LNCaP clone FGC (cell line): Measurements from ENCODE around the gene OR8J1.

ENCODE experiments used
- DNase-seq: peaks from one replicate; pipeline ENCODE4 v3.0.0-alpha.2; 2011; ENCODE audit warnings: low read depth
- H3K4me3 ChIP-seq: 2 replicates; pipeline ENCODE4 v1.5.1; 2011; ENCODE audit warnings: mild to moderate bottlenecking, low read depth, low read length, control low read depth
- TF ChIP-seq, protein P1 (sequence below): IDR thresholded peaks from 2 replicates; pipeline ENCODE4 v1.5.1; 2012; ENCODE audit warnings: mild to moderate bottlenecking; ENCODE audit not compliant: control insufficient read depth, insufficient read depth; ENCODE audit errors: extremely low read depth

The OR8J1 gene, protein sequence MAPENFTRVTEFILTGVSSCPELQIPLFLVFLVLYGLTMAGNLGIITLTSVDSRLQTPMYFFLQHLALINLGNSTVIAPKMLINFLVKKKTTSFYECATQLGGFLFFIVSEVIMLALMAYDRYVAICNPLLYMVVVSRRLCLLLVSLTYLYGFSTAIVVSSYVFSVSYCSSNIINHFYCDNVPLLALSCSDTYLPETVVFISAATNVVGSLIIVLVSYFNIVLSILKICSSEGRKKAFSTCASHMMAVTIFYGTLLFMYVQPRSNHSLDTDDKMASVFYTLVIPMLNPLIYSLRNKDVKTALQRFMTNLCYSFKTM

DNA sequence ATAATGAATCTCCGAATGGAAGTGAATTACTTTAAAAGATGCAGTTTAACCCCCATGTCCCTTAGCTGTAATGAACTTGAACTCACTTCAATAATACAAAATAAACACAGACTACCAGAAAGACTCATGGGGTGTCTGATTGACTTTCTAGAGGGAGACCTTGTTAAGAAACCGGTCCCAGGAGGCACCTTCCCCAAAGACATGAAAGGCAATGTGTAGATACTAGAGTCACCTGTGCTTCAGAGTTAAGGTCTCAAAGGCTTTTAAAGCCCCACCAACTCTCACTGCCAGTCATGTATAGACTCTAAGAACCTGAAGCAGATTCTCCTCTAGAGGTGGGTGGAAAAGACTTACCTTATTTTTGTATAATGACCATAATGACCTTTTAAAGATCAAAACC is at the start of gene OR8J1:
Gene OR8J1 (plus strand): TSS at position 301 of the 400 bp plus-strand sequence. CDS start 5,956 bp downstream, outside the sequence.
- TF ChIP-seq, protein P1, sequence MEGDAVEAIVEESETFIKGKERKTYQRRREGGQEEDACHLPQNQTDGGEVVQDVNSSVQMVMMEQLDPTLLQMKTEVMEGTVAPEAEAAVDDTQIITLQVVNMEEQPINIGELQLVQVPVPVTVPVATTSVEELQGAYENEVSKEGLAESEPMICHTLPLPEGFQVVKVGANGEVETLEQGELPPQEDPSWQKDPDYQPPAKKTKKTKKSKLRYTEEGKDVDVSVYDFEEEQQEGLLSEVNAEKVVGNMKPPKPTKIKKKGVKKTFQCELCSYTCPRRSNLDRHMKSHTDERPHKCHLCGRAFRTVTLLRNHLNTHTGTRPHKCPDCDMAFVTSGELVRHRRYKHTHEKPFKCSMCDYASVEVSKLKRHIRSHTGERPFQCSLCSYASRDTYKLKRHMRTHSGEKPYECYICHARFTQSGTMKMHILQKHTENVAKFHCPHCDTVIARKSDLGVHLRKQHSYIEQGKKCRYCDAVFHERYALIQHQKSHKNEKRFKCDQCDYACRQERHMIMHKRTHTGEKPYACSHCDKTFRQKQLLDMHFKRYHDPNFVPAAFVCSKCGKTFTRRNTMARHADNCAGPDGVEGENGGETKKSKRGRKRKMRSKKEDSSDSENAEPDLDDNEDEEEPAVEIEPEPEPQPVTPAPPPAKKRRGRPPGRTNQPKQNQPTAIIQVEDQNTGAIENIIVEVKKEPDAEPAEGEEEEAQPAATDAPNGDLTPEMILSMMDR = no peak
- no peak within 1 kb of the TSS for H3K4me3 ChIP-seq
- no peak for DNase-seq

DNA sequence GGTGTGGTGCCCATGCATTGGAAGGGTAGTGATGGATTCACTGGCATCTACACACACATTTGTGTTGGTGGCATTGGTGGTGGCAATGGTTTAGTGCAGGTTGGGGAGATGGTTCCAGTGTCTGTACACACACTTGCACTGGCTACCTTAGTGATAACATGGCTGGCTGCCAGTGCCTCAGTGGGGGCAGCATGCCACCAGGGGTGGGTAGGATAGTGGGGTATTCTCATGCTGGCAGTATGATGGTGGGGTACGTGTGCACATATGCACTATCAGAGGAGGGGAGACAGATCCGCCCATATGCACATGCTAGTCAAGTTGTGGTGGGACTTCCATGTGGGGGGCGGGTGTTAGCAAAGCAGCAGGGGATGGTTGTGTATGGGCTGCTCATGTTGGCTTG is 46.3 kb upstream of the OR8J1 start:
- TF ChIP-seq, protein P1 = no peak
- no peak for DNase-seq

DNA sequence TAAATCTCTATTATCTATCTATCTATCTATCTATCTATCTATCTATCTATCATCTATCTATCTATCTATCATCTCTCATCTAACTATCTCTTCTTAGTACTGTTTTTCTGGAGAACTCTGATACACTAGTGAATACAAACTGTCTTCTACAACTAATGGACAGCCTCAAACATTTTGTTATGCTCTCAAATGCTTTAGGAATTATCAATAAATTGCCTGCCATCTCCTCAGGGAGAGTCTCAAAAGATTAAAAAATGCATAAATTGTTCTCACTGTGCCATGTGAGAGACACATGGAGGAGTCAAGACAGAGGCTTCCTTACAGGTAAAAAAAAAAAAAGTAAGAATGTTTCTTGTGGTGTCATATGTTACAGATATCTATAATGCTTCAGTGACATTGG is 39.2 kb upstream of the OR8J1 start, which contains the start of gene OR8K3:
Gene OR8K3 (plus strand): TSS at position 301 of the 400 bp plus-strand sequence. CDS start 3,163 bp downstream, outside the sequence.
- no peak for DNase-seq
- TF ChIP-seq, protein P1 = no peak
- H3K4me3 ChIP-seq = no peak within 1 kb of the TSS

More for the DNA sequence above, 46.3 kb upstream of the OR8J1 start:
- H3K4me3 ChIP-seq = no peak overlapping the region

DNA sequence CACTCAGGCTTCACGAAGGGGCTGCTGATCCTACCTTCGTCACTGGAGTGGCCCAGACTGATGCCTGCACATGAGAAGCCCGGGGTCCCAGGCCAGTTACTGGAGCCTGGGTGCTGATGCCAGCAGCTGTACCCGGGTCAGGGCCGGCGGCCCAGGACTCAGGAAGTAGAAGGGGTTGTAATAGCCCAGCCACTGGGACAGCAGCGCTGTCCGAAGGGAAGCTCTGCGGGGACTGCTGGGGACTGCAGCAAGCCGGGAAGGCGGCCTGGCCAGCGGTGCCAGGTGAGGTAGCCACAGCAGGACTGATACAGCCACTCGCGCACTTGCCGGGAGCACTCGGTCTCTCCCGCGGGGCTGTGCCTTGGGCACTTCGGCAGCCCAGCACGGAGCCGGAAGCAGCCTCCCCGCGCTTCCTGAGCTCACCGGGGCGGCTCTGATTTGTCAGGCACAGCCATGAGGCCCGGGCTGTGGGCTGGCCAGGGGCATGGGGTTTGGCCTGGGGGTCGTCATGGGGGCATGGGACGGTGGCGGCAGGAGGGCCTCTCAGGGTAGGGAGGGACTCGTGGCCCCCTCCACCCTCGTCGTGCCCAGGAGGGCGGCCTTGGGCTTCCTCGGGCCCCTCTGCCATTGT is 22.1 kb upstream of the OR8J1 start:
- H3K4me3 ChIP-seq = no peak overlapping the region
- TF ChIP-seq, protein P1 = no peak
- DNase-seq = no peak

DNA sequence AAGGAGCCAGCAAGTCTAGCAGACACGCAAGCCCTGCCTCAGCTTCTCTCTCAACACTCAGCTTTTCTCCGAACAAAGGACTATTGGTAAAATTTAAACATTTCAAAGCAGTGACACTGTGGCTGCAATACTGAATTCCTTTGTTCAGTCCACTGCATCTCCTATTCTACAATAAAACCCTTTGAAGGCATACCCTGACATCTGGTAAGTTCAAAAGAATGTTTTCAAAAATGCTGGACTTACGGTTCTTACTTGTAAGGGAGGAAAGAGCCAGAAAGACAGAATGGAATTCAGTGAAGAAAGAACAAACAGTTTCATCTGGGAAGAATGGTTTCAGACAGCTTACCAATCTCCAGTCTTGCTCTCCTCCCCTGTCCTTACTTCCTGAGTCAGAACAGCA is 20.9 kb upstream of the OR8J1 start:
- no peak overlapping the region for H3K4me3 ChIP-seq
- TF ChIP-seq, protein P1 = no peak
- DNase-seq = no peak

DNA sequence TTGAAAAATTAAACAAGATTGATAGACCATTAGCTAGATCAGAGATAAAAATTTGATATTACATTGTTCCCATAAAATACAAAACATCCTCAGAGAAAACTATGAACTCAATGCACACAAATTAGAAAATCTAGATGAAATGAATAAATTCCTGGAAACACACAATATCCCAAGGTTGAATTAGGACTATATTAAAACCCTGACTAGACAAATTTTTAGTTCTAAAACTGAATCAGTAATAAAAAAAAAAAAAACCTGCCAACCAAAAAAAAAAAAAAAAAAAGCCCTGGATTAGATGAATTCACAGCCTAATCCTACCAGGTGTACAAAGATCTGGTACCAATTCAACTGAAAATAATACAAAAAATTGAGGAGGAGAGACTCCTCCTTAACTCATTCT is 13.8 kb upstream of the OR8J1 start:
- TF ChIP-seq, protein P1 = no peak
- DNase-seq = no peak
- H3K4me3 ChIP-seq = no peak overlapping the region
